HG02870 (cell line): ENCODE data around the gene PAQR6.

Source experiments
- ATAC-seq: cut with Tn5 transposase; IDR thresholded peaks from one replicate; pipeline ENCODE4 v1.9.1; 2021; ENCODE audit warnings: mild to moderate bottlenecking, moderate library complexity; ENCODE audit not compliant: unreplicated experiment

The PAQR6 gene

GRCh38 chr1:156196445-156196844, 51.4 kb downstream of the PAQR6 start:
- no peak for ATAC-seq

DNA sequence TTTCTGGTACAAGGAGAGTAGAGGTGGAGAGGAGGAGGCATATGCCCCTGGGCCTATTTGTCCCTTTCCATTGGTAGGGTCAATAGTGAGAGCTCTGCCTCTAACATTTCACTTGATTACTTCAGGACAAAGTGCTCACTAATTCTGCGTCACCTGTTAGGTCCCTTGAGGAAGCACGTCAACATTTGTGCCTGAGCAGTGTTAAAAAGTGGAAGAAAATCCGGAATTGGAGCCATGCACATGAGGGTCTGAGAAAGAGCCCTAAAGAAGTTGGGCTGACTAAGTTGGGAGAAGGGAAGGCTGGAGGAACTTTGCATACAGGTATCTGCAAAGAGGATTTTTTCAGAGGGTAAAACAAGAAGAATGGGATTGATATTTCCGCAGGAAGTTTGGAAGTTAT, 52.0 kb downstream of the PAQR6 start:
- no peak for ATAC-seq

GRCh38 chr1:156194300-156194652, 53.6 kb downstream of the PAQR6 start:
- ATAC-seq, result no peak

GRCh38 chr1:156193488-156194299, 54.2 kb downstream of the PAQR6 start, which contains the start of gene SLC25A44:
SLC25A44 (plus strand) TSS chr1:156194104; CDS start chr1:156199848, 5,744 bp downstream.
- ATAC-seq, result peak; percentile 96
